ENCODE data around the gene KIR2DL1. TPM values are rescaled to one million over a fixed set of nuclear protein-coding genes. Genes with fewer than 3 reads are reported as not detected.
"Not testable (repeated sequence)": the region's sequence is repeated elsewhere in the genome, so short reads cannot be mapped to it uniquely, and the experiment has no call there.

KIR2DL1 gene
- total RNA-seq, 1 experiment from 2014 or later, result not detected

DNA sequence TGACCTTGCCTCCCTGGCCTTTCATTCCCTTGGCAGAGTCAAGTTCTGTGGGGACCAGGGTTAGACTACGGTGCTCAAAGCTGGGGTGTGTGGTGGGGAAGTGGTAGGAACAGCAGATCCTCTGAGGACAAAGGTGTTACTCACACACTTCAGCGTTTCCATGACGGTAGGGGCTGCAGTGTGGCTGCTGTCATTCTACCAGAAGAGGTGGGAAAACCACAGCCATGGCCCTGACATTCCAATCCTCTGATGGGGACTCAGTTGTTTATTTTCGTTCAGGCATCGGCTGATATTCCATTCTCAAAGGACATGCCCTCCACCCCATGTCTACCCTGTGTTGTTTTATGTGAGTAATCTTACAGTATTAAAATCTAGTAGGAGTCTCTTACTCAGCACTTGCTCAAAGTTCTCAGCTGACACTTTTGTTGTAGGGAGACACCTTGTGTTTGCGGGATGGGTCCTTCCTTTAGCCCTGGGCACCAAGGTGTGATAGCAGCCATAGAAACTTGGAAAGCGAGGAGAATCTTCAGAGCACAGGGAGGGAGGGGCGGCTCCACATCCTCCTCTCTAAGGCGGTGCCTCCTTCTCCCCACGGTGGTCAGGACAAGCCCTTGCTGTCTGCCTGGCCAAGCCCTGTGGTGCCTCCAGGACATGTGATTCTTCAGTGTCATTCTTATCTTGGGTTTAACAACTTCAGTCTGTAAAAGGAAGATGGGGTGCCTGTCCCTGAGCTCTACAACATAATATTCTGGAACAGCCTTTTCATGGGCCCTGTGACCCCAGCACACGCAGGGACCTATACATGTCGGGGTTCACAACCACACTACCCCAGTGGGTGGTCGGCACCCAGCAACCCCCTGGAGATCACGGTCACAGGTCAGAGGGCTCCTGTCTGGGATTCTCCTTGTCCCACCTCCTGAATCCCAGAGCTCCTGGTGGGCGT, 1.7 kb downstream of the KIR2DL1 start:
- DNase-seq (ENCODE audit: low spot score), result peak; percentile 94

DNA sequence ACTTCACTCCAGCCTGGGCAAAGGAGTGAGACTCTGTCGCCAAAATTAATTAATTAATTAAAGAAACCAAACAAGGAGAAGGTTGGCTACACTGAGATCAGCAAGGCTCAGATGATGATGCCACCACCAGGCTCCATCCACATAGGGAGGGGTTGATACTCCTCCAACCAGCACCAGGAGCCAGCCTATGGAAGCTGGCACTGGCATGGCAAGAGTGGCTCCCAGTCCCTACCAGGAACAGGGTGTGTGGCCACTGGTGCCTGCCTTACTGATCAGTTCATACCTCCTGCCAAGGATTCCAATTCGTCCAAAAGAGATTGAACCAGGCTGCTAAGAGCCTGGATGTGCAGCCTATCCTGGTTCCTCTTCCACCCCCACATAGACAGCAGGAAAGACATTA, 3.1 kb downstream of the KIR2DL1 start:
- DNase-seq (ENCODE audit: low spot score), result not testable (repeated sequence)

DNA sequence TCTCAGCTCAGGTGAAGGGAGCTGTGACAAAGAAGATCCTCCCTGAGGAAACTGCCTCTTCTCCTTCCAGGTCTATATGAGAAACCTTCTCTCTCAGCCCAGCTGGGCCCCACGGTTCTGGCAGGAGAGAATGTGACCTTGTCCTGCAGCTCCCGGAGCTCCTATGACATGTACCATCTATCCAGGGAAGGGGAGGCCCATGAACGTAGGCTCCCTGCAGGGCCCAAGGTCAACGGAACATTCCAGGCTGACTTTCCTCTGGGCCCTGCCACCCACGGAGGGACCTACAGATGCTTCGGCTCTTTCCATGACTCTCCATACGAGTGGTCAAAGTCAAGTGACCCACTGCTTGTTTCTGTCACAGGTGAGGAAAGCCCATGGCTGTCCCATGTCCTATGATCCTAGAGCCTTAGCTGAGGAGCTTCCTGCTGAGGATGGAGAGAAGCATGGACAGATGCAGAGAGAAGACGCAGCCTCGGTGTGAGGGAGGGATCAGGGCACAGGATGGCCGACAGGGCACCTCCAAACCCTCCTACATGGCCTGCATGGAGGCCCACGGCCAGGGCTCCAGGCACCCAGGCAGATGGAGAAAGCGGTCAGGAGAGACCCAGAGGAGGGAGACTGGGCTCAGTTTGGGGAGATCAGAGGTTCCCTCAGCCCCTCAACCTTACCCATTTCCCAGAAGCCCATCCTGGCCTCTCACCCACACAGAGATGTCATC, 5.7 kb downstream of the KIR2DL1 start:
- not testable (repeated sequence) for DNase-seq (ENCODE audit: low spot score)

DNA sequence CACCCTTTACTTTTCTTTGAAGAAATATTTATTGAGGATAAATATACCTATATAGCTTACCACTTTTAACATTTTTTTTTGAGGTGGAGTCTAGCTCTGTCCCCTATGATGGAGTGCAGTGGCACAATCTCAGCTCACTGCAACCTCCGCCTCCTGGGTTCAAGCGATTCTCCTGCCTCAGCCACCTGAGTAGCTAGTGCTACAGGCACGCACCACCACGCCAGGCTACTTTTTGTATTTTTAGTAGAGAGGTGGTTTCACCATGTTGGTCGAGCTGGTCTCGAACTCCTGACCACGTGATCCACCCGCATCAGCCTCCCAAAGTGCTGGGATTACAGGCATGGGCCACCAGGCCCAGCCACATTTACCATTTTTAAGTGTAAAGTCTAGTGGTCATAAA, 6.2 kb downstream of the KIR2DL1 start:
- not testable (repeated sequence) for DNase-seq (ENCODE audit: low spot score)

DNA sequence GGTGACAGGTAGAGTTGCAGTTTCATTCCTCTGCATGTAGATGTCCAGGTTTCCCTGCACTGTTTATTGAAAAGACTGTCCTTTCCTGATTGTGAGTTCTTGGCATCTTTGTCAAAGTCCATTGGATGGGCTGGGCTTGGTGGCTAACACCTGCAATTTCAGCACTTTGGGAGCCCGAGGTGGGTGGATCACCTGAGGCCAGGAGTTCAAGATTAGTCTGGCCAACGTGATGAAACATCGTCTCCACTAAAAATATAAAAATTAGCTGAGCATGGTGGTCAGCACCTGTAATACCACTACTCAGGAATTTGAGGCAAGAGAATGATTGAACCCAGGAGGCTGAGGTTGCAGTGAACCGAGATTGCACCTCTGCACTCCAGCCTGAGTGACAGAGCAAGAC, 8.3 kb downstream of the KIR2DL1 start:
- DNase-seq (ENCODE audit: low spot score), result not testable (repeated sequence)

DNA sequence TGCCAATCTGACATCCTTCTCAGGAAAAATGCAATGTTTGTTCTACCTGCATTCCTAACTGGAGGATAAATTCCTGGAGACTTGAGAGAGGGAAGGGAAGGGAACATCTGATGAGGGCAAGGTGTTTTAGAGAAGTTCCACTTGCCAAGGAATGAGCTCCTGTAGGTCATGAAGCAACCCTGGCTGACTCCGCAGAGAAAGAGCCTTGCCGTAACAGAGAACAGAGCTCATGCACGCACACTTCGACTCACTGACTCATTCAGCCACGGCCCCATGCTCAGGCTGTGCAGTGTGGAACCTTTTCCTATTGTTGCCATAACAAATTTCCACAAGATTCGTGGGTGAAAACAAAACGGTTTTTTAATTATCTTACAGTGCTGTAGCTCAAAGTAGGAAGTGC, 9.3 kb downstream of the KIR2DL1 start:
- not testable (repeated sequence) for DNase-seq (ENCODE audit: low spot score)

DNA sequence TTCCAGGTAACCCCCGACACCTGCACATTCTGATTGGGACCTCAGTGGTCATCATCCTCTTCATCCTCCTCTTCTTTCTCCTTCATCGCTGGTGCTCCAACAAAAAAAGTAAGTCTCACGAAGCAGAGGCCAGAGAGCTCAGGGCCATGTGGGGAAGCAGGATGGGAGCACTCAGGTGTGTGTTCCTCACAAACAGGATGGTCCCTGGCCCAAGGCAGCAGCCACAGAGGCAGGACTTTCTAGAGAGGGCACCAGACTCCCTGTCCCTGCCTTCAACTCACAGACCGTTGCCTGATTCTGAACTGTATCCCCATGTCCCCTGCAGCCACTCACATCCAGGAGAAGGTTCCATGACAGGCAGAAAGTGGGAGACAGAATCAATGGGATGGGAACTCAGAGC, 13.3 kb downstream of the KIR2DL1 start:
- not testable (repeated sequence) for DNase-seq (ENCODE audit: low spot score)

DNA sequence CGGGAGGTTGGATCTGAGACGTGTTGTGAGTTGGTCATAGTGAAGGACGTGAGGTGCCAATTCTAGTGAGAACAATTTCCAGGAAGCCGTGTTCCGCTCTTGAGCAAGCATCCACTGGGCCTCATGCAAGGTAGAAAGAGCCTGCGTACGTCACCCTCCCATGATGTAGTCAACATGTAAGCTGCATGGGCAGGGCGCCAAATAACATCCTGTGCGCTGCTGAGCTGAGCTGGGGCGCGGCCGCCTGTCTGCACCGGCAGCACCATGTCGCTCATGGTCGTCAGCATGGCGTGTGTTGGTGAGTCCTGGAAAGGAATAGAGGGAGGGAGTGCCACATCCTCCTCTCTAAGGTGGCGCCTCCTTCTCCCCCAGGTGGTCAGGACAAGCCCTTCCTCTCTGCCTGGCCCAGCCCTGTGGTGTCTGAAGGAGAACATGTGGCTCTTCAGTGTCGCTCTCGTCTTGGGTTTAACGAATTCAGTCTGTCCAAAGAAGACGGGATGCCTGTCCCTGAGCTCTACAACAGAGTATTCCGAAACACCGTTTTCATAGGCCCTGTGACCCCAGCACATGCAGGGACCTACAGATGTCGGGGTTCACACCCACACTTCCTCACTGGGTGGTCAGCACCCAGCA, 16.6 kb downstream of the KIR2DL1 start:
- not testable (repeated sequence) for DNase-seq (ENCODE audit: low spot score)

DNA sequence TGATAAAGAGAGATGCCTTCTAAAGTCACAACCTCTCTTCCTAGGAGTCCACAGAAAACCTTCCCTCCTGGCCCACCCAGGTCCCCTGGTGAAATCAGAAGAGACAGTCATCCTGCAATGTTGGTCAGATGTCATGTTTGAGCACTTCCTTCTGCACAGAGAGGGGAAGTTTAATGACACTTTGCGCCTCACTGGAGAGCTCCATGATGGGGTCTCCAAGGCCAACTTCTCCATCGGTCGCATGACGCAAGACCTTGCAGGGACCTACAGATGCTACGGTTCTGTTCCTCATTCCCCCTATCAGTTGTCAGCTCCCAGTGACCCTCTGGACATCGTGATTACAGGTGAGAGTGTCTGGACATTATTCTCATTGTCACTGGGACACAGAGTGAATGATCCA, 18.6 kb downstream of the KIR2DL1 start:
- not testable (repeated sequence) for DNase-seq (ENCODE audit: low spot score)

DNA sequence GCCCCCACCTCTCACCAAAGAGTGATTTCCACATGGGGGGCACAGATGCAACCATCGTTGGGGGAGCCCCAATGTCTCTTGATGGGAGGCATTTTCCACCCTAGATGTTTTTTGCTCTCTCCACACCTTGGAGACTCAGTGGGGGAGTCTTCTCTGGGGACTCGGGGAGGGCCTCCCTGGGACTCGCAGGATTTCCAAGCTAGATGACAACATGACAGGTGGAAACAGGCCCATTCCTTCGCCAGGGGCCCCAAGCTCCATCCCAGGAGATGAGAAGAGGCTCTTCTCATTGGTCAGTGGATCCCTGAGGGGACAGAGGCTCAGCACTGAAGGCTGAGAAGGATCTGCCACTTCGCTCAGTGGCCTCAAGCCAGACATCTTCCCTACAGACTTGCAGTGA, 21.1 kb downstream of the KIR2DL1 start:
- DNase-seq (ENCODE audit: low spot score), result no peak

DNA sequence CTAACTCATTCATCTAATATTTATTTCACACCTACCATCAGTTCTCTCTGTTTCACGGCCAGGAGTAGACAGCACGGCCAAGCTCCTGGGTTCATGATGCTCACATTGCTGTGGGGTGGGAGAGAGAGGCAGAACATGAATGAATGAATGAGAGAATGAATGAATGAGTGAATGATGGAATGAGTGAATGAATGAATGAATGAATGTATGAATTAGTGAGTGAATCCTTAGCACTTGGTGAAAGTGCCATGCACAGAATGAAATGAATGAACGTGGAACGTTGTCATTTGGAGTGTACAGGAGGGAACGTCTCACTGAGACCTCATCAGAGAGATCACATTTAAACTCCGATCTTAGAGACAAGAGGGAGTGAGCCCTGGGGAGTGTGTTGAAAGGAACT, 21.9 kb downstream of the KIR2DL1 start:
- DNase-seq (ENCODE audit: low spot score), result no peak

DNA sequence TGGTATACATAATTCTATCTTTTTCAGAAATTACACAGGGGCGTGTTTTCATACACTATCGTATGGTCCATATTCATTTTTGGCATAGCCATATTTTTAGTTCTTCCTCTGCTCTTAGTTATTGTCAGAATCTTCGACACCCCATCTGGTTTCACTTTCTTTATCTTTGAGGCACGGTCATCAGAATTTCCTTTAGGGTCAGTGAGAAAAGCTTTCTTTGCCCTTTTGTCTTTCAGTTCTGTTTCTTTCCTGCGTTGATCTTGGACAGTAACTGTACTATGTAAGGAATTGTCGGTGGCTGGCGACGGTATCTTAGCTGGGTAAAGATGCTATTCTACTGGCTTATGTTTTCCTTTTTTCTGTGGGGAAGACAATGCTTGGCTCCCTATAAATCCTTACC, 23.2 kb downstream of the KIR2DL1 start:
- no peak for DNase-seq (ENCODE audit: low spot score)

DNA sequence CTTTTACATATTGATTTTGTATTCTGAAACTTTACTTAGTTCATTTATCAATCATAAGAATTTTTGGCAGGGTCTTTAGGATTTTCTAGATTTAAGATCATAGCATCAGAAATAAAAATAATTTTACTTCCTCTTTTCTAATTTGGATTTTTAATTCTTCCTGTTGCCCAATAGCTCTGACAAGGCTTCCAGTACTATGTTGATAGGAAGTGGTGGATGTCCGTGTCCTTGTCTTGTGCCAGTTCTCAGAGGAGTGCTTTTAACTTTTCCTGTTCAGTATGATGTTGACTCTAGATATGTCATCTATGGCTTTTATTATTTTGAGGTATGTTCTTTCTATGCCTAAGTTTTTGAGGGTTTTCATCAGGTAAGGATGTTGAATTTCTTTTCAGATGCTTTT, 26.2 kb downstream of the KIR2DL1 start:
- DNase-seq (ENCODE audit: low spot score), result no peak

DNA sequence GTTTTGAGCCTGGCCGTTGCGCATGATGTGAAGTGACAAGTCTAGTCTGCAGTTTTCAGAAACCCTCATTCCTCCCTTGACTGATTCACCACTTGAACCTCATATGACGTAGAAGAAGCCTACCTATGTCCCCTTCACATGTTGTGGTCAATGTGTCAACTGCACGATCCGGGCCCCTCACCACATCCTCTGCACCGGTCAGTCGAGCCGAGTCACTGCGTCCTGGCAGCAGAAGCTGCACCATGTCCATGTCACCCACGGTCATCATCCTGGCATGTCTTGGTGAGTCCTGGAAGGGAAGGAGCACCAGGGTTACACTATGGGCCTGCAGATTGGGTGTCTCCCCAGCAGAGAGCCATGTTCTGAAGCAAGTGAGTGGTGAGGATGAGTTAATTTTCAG, 33.8 kb downstream of the KIR2DL1 start, which contains the start of gene KIR2DL4:
TSS of gene KIR2DL4 (plus strand) at position 201 of the 400 bp plus-strand sequence. CDS start at position 243, 42 bp downstream.
- DNase-seq (ENCODE audit: low spot score), result no peak

DNA sequence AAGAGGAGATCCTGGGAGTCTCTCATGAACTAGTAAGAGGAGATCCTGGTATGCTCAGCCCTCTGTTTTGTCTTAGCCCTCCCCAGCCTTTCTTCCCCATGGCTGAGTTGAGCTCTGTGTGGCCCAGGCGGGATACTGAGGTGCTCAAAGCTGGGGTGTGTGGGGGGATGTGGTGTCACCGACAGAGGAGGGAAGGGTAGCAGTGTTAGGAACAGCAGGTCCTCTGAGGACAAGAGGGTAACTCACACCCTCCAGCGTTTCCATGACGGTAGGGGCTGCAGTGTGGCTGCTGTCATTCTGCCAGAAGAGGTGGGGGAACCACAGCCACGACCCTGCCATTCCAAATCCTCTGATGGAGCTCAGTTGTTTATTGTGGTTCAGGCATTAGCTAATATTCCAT, 34.5 kb downstream of the KIR2DL1 start:
- no peak for DNase-seq (ENCODE audit: low spot score)

DNA sequence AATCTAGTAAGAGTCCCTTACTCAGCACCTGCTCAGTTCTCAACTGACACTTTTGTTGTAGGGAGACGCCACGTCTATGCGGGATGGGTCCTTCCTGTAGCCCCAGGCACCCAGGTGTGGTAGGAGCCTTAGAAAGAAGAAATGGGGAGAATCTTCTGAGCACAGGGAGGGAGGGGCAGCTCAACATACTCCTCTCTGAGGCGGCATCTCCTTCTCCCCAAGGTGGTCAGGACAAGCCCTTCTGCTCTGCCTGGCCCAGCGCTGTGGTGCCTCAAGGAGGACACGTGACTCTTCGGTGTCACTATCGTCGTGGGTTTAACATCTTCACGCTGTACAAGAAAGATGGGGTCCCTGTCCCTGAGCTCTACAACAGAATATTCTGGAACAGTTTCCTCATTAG, 35.0 kb downstream of the KIR2DL1 start:
- no peak for DNase-seq (ENCODE audit: low spot score)

DNA sequence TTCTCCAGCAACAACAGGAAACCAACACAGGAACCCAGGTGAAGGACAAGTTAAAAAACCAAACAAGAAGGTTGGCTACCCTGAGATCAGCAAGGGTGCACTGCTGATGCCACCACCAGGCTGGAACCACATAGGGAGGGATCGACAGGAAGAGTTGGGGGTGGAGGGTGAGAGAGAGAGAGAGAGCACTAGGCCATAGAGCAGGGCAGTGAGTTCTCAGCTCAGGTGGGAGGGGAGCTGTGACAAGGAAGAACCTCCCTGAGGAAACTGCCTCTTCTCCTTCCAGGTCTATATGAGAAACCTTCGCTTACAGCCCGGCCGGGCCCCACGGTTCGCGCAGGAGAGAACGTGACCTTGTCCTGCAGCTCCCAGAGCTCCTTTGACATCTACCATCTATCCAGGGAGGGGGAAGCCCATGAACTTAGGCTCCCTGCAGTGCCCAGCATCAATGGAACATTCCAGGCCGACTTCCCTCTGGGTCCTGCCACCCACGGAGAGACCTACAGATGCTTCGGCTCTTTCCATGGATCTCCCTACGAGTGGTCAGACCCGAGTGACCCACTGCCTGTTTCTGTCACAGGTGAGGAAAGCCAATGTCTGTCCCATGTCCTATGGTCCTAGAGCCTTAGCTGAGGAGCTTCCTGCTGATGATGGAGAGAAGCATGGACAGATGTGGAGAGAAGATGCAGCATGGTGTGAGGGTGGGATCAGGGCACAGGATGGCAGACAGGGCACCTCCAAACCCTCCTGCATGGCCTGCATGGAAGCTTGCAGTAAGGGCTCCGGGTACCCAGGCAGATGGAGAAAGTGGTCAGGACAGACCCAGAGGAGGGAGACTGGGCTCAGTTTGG, 36.3 kb downstream of the KIR2DL1 start:
- no peak for DNase-seq (ENCODE audit: low spot score)

DNA sequence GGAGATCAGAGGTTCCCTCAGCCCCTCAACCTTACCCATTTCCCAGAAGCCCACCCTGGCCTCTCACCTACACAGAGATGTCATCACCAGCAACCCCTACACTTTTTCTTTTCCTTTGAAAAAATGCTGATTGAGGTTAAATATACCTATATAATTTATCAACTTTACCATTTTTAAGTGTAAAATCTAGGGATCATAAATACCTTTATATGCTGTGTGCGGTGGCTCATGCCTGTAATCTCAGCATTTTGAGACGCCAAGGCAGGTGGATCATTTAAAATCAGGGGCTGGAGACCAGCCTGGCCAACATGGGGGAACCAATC, 36.9 kb downstream of the KIR2DL1 start:
- no peak for DNase-seq (ENCODE audit: low spot score)

DNA sequence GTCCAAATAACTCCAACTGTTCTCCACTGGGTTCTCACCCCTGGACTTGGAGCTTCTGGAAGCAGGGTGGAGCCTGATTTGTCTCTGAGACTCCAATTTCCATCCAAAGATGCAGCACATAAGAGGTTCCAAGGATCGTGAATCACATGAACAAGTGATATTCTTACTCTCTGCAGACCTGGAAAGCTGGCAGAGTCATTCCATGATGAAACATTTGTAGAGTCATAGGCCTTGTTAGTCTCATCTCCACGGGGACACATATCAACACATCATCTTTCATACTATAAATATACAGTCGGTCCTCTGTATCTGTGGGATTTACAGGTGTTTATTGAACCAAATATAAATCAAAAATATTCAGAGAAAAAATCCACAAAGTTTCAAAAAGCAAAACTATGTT, 45.0 kb downstream of the KIR2DL1 start:
- DNase-seq (ENCODE audit: low spot score), result not testable (repeated sequence)

DNA sequence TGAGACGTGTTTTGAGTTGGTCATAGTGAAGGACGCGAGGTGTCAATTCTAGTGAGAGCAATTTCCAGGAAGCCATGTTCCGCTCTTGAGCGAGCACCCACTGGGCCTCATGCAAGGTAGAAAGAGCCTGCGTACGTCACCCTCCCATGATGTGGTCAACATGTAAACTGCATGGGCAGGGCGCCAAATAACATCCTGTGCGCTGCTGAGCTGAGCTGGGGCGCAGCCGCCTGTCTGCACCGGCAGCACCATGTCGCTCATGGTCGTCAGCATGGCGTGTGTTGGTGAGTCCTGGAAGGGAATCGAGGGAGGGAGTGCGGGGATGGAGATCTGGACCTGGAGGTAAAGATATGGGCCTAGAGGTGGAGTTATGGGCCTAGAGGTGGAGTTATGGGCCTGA, 46.7 kb downstream of the KIR2DL1 start, which contains the start of gene KIR3DL1:
TSS of gene KIR3DL1 (plus strand) at position 218 of the 400 bp plus-strand sequence.
- not testable (repeated sequence) for DNase-seq (ENCODE audit: low spot score)
